CMK (cell line): ENCODE measurements around the gene HYDIN.

Experiments
- DNase-seq: peaks from one replicate; pipeline ENCODE4 v3.0.0-alpha.2; 2010; ENCODE audit warnings: low read depth

Gene HYDIN

DNA sequence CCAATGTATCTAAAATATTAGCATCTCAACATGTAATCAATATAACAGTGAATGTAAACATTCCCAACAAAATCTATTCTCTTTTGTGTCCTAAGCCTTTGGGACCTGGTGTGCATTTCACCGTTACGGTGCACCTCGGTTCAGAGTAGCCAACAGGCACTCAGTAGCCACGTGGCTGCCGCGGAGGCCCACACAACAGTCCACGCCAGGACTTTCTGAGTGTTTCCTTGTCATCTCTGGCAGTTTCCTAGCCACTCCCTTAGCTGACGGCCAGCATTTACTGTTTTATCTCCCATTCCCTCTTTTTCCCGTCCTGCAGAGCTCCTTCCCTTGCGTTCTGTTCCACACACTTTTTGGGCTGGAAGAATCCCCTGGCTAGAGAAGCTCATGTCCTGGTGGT is 465.9 kb downstream of the HYDIN start:
- no peak for DNase-seq

DNA sequence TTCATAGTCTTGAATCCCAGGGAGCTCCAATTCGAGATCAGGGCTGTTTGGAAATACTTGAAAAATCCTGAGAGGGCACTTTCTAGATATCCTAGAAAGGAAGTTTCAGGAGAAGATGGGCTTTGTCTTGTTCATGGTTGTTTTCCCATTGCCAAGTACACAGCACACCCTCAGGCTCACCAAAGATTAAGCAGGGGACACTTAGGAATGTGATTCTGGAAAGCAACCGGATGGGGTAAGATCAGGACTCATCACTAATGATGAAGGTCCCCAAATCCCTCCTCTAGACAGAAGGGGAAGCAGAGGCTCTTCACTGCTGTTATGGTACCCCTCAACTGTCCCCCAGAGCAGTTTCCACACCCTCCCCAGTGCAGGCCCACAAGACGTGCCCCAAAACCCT is 470.3 kb downstream of the HYDIN start:
- no peak for DNase-seq

DNA sequence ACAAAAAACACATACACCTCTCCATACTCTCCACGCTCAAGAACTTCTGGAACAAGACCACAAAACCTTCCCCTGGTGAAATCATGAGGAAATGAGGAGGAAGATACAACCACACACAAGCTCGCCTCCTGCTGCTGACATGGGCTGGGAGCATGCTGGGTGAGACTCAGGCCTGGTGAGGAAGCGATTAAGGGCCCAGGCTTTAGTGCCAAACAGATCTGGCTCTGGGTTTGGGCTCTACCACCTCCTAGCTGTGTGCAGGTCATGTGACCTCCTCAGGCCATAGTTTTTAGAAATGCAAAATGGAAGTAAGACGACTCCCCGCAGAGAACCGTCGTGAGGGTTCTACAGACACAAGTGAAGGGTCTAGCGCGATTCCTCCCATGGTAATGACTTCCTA is 470.9 kb downstream of the HYDIN start:
- no peak for DNase-seq

DNA sequence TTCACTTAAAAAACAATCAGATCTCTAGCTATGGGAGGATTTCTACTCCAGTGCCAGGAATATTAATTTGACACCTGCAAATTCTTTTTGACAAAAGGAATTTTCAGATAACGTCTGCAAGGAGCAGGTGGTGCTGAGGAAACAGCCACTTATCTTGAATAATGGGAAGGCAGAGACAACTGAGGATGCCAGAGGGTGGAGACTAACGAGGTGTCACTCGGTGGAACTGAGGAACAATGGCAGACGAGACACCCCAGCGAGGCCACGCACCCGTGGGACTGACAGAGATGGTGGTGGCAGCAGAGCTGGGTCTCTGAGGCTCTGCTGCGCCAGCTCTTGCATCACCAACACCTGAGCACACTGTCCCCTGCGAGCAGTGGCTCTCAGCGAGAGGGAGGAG is 471.7 kb downstream of the HYDIN start:
- no peak for DNase-seq
